Smooth muscle cell (in vitro differentiated cells): ENCODE results near the gene MAST3. TPM values are rescaled to one million over a fixed set of nuclear protein-coding genes. Genes with fewer than 3 reads are reported as not detected.

Experiments used
- DNase-seq: peaks from one replicate; lab custom pipeline; 2025; ENCODE audit not compliant: unreplicated experiment; lab: John Stamatoyannopoulos, UW
- H2AFZ ChIP-seq: fragments of 200-600 bp; sonication (generic); 2 replicates; pipeline ENCODE4 v1.6.0; 2016; ENCODE audit warnings: antibody characterized with exemption, low read depth, mild to moderate bottlenecking
- H3F3A ChIP-seq: fragments of 200-600 bp; sonication (generic); 2 replicates; pipeline ENCODE4 v1.6.0; 2017; ENCODE audit warnings: antibody characterized with exemption, low read depth
- H3K27ac ChIP-seq: fragments of 200-600 bp; sonication (generic); 2 replicates; pipeline ENCODE4 v1.5.1; 2016; ENCODE audit warnings: low read depth, mild to moderate bottlenecking
- H3K27me3 ChIP-seq: fragments of 200-600 bp; sonication (generic); 2 replicates; pipeline ENCODE4 v1.6.1; 2016; ENCODE audit warnings: low read depth, mild to moderate bottlenecking
- H3K36me3 ChIP-seq: fragments of 200-600 bp; sonication (generic); 2 replicates; pipeline ENCODE4 v1.5.1; 2016; ENCODE audit warnings: low read depth
- H3K4me1 ChIP-seq: fragments of 200-600 bp; sonication (generic); 2 replicates; pipeline ENCODE4 v1.5.1; 2016; ENCODE audit warnings: low read depth
- H3K4me2 ChIP-seq: fragments of 200-600 bp; sonication (generic); 2 replicates; pipeline ENCODE4 v1.6.0; 2016; ENCODE audit warnings: mild to moderate bottlenecking
- H3K4me3 ChIP-seq: fragments of 200-600 bp; sonication (generic); 2 replicates; pipeline ENCODE4 v1.5.1; 2016; ENCODE audit warnings: mild to moderate bottlenecking
- H3K79me2 ChIP-seq: fragments of 200-600 bp; sonication (generic); 2 replicates; pipeline ENCODE4 v1.6.0; 2016; ENCODE audit warnings: low read depth, mild to moderate bottlenecking
- H3K9ac ChIP-seq: fragments of 200-600 bp; sonication (generic); 2 replicates; pipeline ENCODE4 v1.6.0; 2016; ENCODE audit warnings: low read depth
- H3K9me3 ChIP-seq: fragments of 200-600 bp; sonication (generic); replicated peaks from 2 replicates; pipeline ENCODE4 v1.5.1; 2016; ENCODE audit warnings: low read depth
- H4K20me1 ChIP-seq: fragments of 200-600 bp; sonication (generic); 2 replicates; pipeline ENCODE4 v1.6.0; 2016; ENCODE audit warnings: low read depth
- CTCF ChIP-seq: fragments of 200-600 bp; sonication (generic); IDR thresholded peaks from 2 replicates; pipeline ENCODE4 v1.5.1; 2017; ENCODE audit warnings: borderline replicate concordance, mild to moderate bottlenecking, antibody characterized with exemption; ENCODE audit not compliant: insufficient read depth, poor library complexity, severe bottlenecking
- WGBS: methylation state at CpG from one replicate; pipeline ENCODE4 v1.1.7; 2016; ENCODE audit warnings: low lambda C conversion rate; 5-methylcytosine and 5-hydroxymethylcytosine counted together
- polyA plus RNA-seq: library from polyadenylated mRNA; unstranded; fragments of >200 nt; fragmentation: Nextera tagmentation; extraction: Ambion mirVana; gene quantifications from 2 replicates; pipeline ENCODE4 v1.2.1, GENCODE V29; 2016
- total RNA-seq: library from RNA; depleted of rRNA; stranded (reverse); fragments of >200 nt; gene quantifications from 2 replicates; pipeline ENCODE4 v1.2.3, GENCODE V29; 2014

MAST3 gene
- total and polyA plus RNA-seq, 2 experiments from 2014 or later: 4.3 TPM

GRCh38 chr19:18137657-18138339, 40.2 kb downstream of the MAST3 start:
- 94% methylated on average over 9 of the region's 9 CpGs for WGBS

GRCh38 chr19:18140473-18140872, 42.9 kb downstream of the MAST3 start:
- Histone ChIP-seq H3K79me2 (no peaks in the 10 kb centered on the region), H3K27ac (no peak overlapping the region), H3K27me3 (no peaks in the 10 kb centered on the region), H3K4me3 (no peak overlapping the region), H3K4me1 (no peaks in the 10 kb centered on the region), H3K9ac (no peak overlapping the region), H4K20me1 (no peaks in the 10 kb centered on the region), H3K4me2 (no peak overlapping the region), H3K9me3 (no peaks in the 10 kb centered on the region), H3K36me3 (no peaks in the 10 kb centered on the region), H2AFZ (no peak overlapping the region), H3F3A (no peaks in the 10 kb centered on the region)
- TF ChIP-seq CTCF: no peak
- WGBS: 97% methylated on average over 1 of the region's 1 CpG
- DNase-seq: no peak

More at GRCh38 chr19:18137657-18138339, 40.2 kb downstream of the MAST3 start:
- Histone ChIP-seq H4K20me1 (no peaks in the 10 kb centered on the region), H3K4me2 (no peak overlapping the region), H3K27me3 (no peaks in the 10 kb centered on the region), H2AFZ (no peak overlapping the region), H3K4me1 (no peaks in the 10 kb centered on the region), H3K79me2 (no peaks in the 10 kb centered on the region), H3F3A (no peaks in the 10 kb centered on the region), H3K36me3 (no peaks in the 10 kb centered on the region), H3K9me3 (no peaks in the 10 kb centered on the region), H3K27ac (no peak overlapping the region), H3K9ac (no peak overlapping the region), H3K4me3 (no peak overlapping the region)
- no peak for TF ChIP-seq CTCF
- no peak for DNase-seq

GRCh38 chr19:18141031-18141430, 43.5 kb downstream of the MAST3 start:
- Histone ChIP-seq H4K20me1 (no peaks in the 10 kb centered on the region), H3K36me3 (no peaks in the 10 kb centered on the region), H3K9ac (no peak overlapping the region), H3K27ac (no peak overlapping the region), H3F3A (no peaks in the 10 kb centered on the region), H3K9me3 (no peaks in the 10 kb centered on the region), H3K4me2 (no peak overlapping the region), H2AFZ (no peak overlapping the region), H3K4me1 (no peaks in the 10 kb centered on the region), H3K27me3 (no peaks in the 10 kb centered on the region), H3K4me3 (no peak overlapping the region), H3K79me2 (no peaks in the 10 kb centered on the region)
- no peak for TF ChIP-seq CTCF
- 97% methylated on average over 6 of the region's 6 CpGs for WGBS
- no peak for DNase-seq

GRCh38 chr19:18143902-18144301, 46.3 kb downstream of the MAST3 start:
- Histone ChIP-seq H3K27me3 (no peaks in the 10 kb centered on the region), H2AFZ (no peak overlapping the region), H3K4me1 (no peaks in the 10 kb centered on the region), H3K4me2 (no peak overlapping the region), H3K27ac (no peak overlapping the region), H3K9me3 (no peaks in the 10 kb centered on the region), H3K9ac (no peak overlapping the region), H4K20me1 (no peaks in the 10 kb centered on the region), H3F3A (no peaks in the 10 kb centered on the region), H3K4me3 (no peak overlapping the region), H3K36me3 (no peaks in the 10 kb centered on the region), H3K79me2 (no peaks in the 10 kb centered on the region)
- no peak for TF ChIP-seq CTCF
- 79% methylated on average over 3 of the region's 3 CpGs for WGBS
- DNase-seq: no peak
